Measurements from ENCODE around the gene ALCAM.

DNA sequence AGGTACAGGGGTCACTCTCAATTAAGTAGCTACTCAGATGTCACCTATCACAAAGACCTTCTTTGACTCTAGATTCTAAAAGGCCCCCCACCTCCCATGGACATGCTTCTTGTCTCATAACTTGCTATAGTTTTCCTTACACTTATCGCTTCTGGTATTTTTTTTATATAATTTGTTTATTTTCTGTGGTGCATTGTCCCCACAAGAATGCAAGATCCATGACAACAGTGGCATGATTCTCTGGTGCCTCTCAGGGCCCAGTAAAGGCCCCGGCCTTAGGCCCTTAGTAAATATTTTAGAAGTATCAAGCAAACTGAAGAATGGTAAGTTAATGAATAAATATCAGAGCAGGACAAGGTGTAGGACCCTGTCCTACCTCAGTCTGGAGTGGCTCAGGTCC is 253.5 kb downstream of the ALCAM start:
- TF ChIP-seq, protein P1, sequence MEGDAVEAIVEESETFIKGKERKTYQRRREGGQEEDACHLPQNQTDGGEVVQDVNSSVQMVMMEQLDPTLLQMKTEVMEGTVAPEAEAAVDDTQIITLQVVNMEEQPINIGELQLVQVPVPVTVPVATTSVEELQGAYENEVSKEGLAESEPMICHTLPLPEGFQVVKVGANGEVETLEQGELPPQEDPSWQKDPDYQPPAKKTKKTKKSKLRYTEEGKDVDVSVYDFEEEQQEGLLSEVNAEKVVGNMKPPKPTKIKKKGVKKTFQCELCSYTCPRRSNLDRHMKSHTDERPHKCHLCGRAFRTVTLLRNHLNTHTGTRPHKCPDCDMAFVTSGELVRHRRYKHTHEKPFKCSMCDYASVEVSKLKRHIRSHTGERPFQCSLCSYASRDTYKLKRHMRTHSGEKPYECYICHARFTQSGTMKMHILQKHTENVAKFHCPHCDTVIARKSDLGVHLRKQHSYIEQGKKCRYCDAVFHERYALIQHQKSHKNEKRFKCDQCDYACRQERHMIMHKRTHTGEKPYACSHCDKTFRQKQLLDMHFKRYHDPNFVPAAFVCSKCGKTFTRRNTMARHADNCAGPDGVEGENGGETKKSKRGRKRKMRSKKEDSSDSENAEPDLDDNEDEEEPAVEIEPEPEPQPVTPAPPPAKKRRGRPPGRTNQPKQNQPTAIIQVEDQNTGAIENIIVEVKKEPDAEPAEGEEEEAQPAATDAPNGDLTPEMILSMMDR (IDR thresholded peaks at IDR 0.05; ENCODE audit: insufficient read depth, low read length), result no peak
- TF ChIP-seq POLR2AphosphoS5 (IDR thresholded peaks at IDR 0.05; ENCODE audit: low read depth) (no peak), SPI1 (IDR thresholded peaks at IDR 0.05; ENCODE audit: borderline replicate concordance, low read depth) (no peak)
- TF ChIP-seq, protein P2, sequence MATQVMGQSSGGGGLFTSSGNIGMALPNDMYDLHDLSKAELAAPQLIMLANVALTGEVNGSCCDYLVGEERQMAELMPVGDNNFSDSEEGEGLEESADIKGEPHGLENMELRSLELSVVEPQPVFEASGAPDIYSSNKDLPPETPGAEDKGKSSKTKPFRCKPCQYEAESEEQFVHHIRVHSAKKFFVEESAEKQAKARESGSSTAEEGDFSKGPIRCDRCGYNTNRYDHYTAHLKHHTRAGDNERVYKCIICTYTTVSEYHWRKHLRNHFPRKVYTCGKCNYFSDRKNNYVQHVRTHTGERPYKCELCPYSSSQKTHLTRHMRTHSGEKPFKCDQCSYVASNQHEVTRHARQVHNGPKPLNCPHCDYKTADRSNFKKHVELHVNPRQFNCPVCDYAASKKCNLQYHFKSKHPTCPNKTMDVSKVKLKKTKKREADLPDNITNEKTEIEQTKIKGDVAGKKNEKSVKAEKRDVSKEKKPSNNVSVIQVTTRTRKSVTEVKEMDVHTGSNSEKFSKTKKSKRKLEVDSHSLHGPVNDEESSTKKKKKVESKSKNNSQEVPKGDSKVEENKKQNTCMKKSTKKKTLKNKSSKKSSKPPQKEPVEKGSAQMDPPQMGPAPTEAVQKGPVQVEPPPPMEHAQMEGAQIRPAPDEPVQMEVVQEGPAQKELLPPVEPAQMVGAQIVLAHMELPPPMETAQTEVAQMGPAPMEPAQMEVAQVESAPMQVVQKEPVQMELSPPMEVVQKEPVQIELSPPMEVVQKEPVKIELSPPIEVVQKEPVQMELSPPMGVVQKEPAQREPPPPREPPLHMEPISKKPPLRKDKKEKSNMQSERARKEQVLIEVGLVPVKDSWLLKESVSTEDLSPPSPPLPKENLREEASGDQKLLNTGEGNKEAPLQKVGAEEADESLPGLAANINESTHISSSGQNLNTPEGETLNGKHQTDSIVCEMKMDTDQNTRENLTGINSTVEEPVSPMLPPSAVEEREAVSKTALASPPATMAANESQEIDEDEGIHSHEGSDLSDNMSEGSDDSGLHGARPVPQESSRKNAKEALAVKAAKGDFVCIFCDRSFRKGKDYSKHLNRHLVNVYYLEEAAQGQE (IDR thresholded peaks at IDR 0.05; ENCODE audit: insufficient replicate concordance, low read depth), result no peak
